ENCODE measurements around the gene FGFRL1.

The FGFRL1 gene

DNA sequence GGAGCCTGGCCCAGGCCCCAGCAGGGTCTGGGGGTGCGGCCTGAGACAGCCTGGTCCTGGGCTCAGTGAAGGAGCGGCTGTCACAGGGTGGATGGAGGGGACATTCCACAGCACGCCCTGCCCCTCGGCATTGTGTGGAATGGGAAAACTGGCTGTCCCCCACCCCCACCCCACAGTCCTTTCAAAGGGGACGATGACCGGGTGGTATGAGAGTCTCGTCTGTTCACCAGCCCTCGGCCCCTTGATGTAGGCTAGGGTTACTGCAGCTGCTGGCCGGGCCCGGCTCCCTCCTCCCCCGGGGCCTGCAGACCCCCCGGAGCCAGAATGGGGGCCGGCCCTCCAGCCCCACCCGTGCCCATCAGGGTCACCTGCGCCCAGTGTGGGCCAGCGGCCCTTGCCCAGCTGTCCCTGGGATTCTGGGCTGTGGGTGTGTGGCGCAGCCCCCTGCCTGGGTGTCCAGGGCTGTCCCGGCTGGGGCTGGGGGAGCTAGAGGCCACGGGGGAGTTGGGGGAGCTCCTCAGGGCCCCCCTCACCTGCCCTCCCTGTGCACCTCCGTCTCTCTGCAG lies 11.7 kb downstream of the FGFRL1 start:
- no peak for DNase-seq (ENCODE audit: low read depth)

DNA sequence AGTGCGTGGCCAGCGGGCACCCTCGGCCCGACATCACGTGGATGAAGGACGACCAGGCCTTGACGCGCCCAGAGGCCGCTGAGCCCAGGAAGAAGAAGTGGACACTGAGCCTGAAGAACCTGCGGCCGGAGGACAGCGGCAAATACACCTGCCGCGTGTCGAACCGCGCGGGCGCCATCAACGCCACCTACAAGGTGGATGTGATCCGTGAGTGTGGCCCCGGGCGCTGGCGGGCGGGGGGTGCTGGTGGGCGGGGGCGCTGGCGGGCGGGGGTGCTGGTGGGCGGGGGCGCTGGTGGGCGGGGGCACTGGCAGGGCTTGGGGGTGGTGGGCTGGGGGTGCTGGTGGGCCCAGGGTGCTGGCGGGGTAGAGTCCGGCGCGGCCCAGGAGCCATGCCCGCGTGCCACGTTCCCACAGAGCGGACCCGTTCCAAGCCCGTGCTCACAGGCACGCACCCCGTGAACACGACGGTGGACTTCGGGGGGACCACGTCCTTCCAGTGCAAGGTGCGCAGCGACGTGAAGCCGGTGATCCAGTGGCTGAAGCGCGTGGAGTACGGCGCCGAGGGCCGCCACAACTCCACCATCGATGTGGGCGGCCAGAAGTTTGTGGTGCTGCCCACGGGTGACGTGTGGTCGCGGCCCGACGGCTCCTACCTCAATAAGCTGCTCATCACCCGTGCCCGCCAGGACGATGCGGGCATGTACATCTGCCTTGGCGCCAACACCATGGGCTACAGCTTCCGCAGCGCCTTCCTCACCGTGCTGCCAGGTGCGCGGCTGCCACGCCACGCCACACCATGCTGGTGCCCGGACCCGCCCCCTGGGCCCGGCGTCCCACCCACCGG lies 12.7 kb downstream of the FGFRL1 start:
- DNase-seq (ENCODE audit: low read depth) = no peak

DNA sequence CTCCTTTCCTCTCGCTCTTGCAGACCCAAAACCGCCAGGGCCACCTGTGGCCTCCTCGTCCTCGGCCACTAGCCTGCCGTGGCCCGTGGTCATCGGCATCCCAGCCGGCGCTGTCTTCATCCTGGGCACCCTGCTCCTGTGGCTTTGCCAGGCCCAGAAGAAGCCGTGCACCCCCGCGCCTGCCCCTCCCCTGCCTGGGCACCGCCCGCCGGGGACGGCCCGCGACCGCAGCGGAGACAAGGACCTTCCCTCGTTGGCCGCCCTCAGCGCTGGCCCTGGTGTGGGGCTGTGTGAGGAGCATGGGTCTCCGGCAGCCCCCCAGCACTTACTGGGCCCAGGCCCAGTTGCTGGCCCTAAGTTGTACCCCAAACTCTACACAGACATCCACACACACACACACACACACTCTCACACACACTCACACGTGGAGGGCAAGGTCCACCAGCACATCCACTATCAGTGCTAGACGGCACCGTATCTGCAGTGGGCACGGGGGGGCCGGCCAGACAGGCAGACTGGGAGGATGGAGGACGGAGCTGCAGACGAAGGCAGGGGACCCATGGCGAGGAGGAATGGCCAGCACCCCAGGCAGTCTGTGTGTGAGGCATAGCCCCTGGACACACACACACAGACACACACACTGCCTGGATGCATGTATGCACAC lies 13.6 kb downstream of the FGFRL1 start:
- DNase-seq (ENCODE audit: low read depth) = no peak

DNA sequence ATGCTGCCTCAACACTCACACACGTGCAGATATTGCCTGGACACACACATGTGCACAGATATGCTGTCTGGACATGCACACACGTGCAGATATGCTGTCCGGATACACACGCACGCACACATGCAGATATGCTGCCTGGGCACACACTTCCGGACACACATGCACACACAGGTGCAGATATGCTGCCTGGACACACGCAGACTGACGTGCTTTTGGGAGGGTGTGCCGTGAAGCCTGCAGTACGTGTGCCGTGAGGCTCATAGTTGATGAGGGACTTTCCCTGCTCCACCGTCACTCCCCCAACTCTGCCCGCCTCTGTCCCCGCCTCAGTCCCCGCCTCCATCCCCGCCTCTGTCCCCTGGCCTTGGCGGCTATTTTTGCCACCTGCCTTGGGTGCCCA lies 14.7 kb downstream of the FGFRL1 start:
- no peak for DNase-seq (ENCODE audit: low read depth)

DNA sequence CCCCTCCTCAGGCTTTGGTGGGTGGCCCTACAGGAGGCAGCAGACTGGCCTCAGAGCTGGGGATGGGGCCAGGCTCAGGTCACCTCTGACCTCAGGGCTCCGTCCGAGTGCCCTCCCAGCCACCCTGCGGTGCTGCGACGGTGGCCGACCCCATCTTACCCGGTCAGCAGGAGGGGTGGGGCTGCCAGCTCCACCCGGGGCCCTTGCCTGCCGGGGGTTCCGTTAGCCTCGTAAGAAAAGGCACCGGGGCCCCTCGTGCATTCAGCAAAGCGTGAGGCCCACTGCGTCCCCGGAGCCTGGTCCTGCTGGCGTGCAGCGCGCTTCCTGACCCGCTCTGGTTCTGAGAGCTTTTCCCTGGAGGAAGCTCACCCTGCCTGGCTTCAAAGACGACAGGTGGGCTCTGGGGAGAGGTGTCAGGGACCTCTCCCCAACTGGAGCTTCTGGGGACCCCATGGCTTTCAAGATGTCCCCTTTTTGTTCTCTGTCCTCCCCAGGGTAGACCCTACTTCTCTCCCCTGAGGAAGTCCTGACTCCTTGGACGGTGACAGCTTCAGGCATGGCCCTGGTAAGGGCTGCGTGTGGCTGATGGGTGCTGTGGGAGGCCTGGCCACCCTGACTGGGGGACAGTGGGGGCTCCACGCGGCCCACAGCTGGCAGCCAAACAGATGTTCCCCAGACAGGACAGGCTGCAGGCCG lies 15.9 kb downstream of the FGFRL1 start:
- no peak for DNase-seq (ENCODE audit: low read depth)

DNA sequence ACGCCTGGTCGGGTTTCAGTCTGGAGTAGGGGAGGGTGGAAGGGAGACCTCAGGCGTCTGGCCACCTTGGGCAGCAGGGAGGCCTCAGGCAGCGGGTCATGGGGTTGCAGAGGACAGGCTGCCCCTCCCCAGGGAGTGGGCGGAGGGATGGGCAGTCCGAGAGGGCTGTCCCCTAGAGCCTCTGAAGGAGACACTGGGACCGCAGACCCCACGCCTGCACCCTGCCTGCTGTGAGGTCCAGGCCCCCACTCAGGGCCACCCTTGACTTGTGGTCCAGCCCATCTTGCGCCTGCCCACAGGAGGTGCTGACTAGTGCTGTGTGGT lies 16.5 kb downstream of the FGFRL1 start:
- no peak for DNase-seq (ENCODE audit: low read depth)

DNA sequence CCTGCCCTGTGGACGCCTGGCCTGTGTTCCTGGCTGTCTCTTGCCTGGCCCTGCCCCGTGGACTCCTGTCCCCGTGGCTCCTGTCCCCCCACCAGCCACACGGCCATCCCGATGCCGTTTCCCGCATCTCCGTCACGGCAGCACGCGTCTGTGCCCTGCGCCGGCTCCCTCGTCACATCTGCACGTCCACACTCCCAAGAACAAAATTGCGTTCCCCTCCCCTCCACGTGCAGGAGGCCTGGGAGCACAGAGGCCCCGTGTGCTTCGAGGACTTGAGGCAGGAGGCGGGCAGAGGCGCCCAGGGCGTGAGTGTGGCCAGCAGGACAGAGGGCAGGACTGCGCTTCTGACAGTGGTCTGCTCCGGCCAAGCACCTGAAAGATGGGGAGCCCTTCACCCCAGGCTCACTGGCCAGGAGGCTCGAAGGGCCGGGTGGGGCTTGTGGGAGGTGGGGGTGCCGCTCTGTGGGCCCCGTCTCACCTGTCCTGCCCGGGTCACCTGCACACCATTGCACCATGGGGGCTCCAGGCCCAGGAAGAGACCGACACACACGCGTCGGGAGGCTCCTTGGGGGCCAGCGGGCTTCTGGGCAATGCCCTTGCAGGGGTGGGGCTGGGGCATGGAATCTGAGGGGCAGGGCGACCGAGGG lies 17.3 kb downstream of the FGFRL1 start:
- no peak for DNase-seq (ENCODE audit: low read depth)

DNA sequence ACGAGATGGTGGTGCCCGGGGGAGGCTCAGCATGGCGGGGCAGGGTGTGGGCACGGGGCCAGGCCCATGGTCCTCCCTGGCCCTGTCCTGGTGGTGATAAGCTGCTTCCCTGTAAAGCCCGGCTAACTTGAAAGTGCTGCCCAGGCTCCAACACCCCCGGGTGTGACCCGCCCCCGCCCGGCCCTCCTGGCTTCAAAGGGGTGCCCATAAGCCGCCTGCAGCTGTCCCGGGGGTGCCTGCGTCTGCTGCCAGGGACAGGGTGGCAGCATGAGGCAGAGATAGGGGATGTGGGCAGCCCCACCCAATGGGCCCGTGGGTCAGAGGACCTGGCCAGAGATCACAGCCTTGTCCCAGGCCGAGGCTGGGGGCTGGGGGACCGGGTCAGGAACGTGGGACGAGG lies 18.1 kb downstream of the FGFRL1 start:
- no peak for DNase-seq (ENCODE audit: low read depth)

DNA sequence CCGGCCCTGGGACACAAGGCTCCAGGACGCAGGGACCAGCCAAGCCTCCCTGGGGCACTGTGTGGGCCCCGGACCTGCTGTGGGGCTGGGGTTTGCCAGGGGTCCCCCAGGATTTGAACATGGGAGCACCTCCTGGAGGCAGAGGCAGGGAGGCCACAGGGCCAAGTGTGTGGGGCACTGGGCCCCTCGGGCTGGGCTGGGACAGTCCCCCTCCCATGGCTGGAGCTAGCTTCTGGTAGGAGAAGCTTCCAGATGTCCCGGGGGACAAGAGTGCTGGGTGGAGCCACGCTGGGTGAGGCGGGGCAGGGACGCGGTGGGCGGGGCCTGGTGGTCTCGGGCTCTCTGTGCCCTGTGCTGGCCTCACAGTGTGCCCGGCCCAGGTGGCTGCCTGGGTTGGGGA lies 18.6 kb downstream of the FGFRL1 start:
- DNase-seq (ENCODE audit: low read depth) = no peak

DNA sequence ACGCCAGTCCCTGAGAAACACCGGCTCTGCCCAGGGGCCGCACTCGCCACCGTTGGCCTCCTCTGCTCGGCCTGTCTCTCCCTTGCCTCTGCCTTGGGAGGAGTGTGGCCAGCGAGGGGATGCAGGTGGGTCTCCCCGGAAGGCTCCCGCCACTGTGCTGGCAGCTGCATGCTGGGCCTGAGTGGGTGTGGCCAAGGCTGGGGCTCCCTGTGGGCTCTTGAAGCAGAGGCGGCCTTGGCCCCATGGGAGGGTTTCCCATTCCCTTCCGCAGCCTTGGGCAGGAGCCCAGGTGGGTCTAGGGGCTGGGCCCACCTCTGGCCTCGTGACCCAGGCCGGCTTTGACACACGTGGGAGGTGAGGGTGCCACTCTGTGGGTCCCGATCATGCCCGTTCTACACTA lies 19.1 kb downstream of the FGFRL1 start:
- DNase-seq (ENCODE audit: low read depth) = no peak

DNA sequence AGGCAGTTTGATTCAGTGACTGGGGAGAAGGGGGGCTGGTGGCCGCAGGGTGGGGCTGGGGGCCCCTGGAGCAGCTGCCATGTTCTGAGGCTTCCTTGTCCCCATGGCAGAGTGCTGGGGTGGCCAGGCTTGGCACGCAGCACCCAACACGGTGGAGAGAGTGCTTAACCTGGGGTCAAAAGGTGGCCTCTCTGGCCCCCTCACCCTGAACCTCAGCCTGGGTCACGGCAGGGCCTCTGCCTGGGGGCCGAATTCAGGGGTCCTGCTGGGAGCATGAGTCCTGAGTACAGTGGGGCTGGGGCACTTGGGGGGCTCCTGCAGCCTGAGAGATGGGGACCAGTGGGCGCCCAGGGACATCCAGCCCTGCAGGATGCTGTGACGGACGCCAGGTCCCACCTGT lies 19.9 kb downstream of the FGFRL1 start:
- no peak for DNase-seq (ENCODE audit: low read depth)

DNA sequence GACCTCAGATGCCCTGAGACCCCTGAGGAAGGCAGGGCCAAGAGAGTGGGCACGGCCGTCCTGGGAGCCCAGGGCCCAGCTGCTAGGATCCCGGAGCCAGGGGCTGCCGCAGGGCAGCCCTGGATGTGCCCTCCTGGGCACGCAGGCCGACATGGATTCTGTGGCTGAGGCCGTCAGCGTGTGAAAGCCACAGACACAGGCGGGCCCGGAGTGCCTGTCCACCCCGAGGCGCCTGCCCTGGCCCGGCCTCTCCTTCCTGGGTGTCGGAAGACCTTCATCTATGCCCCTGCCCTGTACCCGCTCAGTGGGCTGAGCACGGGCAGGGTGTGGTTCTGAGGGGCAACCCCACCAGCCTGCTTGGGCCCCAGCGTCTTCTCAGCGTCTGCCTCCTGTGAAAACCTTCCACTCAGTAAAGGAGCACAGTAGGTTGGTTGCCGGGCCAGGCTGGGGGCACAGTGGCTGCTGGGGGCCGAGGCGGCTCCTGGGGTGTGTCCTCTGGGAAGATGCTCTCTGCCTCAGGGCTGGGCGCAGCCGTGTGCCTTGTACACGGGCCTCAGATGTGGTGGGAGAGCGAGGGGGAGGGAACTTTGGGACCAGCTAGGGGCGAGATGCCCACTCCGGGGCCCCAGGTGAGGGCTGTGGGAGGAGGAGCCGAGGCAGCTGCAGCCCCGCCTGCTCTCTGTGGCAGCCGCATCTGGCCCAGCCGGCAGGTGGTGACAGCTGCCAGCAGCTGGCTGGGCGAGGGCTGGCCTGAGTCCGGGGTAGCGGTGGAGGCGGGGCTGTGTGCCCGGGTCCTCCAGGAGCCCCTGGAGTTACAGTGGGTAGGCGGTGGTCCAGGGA lies 20.8 kb downstream of the FGFRL1 start:
- DNase-seq (ENCODE audit: low read depth) = no peak

DNA sequence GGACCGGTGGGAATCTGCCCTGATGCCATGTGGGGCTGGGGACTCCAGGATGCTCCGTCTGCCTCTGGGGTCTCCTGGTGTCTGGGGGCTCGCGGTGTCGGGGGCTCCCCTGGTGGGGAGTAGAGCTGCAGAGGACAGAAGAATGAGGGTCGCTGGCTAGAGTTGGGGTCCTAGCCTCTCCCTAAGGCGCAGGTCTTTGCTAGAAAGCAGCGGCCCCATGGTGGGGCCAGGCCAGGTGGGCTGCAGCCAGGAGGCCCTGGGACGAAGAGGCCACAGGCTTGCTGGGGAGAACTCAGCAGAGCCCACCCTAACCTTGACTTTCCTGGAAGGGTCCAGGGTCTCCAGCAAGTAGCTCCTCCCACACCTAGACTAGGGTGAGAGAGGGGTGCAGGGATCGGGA lies 21.4 kb downstream of the FGFRL1 start:
- no peak for DNase-seq (ENCODE audit: low read depth)

DNA sequence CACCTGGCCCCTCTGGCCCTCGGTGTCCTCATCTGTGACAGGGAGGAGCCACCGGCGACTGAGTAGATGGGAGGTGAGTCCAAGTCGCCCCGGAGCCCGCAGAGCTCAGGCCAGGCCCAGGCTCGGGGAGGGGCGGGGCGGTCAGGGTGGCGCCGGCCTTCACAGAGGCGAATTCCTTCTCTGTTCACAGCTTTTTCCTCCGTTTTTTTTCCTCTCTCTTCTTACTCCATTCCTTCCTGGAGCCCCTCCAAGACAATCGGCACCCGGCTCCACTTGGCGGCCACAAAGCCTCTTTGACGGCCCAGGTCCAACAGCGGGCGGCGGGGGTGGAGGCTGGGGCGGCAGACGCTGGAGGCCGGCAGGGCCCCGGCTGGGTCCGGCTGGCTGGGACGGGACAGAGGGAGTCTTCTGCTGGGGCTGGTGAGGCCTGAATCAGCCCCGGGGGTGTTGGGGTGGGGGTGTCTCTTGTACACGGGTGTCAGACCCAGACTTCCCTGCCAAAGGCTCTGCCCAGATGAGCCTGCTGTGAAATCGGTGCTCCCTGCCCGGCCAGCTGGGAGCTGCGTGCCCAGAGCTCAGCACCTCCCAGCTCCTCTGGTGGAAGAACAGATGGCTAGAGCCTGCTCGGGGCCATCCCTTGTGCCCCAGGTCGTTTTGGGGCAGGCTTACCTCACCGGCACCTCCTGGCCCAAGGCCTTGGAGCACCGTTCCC lies 22.6 kb downstream of the FGFRL1 start:
- DNase-seq (ENCODE audit: low read depth) = no peak

DNA sequence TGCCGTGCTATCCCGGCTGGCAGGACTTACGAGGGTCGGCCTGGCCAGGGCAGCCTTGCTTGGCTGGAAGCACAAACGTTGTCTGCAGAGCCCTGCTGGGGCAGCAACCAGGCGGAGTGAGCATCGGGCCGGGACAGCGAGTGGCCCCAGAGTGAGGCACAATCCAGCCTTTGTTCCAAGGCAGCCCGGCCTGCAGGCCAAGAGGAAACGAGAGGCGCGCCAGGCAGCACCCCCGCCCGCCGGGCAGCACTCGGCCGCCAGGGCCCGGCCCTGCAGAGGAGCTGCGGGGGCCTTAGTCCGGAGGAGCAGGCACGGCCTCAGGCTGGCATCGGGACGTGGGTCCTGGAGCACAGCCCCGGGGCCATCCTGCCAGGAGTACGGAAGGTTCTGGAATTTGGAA lies 24.1 kb downstream of the FGFRL1 start:
- no peak for DNase-seq (ENCODE audit: low read depth)

DNA sequence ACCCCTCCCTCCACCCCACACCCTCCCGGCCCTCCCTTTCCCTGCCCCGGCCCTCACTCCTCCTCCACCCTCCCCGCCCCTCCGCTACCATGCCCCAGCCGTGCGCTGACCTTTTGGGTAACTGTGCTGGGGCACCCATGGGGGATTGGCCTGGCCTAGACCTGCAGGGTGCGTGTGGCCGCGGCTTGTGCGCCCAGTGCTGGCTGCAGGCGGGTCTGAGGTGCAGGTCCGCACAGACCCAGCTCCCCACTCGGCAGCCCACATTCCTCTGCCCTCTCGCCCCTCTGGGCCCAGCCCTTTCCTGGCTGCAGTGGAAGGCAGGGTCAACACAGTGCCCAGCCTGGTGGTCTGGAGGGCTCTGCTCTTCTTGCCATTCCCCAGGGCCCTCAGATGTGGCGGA lies 24.7 kb downstream of the FGFRL1 start:
- no peak for DNase-seq (ENCODE audit: low read depth)

DNA sequence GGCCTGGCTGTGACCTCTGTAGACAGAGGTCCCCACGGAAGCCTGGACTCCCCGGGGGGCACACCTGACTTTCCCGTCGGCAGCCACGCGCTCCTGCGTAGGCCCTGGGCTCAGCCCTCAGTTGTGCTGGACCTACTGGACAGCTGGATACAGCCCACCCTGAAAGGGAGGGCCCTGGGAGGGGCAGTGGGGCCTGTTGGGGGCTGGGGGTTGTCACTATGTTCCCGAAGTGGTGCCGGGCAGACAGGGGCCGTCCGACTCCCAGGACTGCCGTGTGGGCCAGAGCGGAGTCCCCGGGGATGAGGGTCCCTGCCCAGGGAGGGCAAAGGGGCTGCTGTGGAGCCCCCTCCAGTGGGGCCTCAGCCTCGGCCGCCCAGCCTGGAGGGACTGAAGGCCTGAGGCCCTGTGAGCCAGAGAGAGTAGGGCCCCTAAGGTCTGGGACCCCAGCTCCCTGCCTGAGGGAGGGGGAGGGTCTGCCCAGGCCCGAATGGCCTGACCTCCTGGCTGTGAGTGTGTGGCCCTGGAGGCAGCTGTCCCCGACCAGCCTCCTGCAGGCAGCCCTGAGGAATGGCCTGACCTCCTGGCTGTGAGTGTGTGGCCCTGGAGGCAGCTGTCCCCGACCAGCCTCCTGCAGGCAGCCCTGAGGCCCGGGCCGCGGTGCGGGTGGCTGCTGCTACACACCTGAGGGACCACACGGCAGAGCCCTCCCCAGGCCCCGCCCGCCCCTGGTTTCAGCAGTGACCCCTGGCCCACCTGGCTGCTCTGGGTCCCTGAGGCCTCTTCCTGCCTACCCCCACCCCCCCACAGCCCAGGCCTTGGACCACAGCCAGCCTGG lies 25.8 kb downstream of the FGFRL1 start:
- DNase-seq (ENCODE audit: low read depth) = no peak

DNA sequence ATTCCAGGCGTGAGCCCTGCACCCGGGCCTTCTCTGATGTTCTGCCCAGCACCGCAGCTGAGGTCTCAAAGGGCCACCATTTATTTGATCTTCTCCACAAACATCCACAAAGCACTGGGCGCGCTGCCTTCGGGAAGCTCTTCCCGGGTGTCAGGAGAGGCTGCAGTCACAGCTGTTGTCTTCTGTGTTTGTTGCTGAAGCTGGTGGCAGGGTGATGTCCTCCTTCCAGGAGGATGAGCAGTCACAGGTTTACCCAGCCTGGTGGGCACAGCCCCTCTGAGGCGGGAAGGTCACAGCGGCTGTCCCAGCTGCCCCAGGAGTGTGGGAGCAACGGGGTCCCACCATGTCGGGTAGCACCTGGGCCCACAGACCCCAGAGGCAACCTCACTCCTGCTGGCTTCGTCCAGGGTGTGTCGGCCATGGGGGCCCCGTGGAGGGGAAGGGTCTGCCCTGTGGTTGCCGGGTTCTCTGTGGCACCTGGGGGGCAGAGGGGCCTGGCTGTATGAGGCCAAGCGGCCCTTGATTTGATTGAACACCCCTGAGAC lies 27.6 kb downstream of the FGFRL1 start:
- no peak for DNase-seq (ENCODE audit: low read depth)

DNA sequence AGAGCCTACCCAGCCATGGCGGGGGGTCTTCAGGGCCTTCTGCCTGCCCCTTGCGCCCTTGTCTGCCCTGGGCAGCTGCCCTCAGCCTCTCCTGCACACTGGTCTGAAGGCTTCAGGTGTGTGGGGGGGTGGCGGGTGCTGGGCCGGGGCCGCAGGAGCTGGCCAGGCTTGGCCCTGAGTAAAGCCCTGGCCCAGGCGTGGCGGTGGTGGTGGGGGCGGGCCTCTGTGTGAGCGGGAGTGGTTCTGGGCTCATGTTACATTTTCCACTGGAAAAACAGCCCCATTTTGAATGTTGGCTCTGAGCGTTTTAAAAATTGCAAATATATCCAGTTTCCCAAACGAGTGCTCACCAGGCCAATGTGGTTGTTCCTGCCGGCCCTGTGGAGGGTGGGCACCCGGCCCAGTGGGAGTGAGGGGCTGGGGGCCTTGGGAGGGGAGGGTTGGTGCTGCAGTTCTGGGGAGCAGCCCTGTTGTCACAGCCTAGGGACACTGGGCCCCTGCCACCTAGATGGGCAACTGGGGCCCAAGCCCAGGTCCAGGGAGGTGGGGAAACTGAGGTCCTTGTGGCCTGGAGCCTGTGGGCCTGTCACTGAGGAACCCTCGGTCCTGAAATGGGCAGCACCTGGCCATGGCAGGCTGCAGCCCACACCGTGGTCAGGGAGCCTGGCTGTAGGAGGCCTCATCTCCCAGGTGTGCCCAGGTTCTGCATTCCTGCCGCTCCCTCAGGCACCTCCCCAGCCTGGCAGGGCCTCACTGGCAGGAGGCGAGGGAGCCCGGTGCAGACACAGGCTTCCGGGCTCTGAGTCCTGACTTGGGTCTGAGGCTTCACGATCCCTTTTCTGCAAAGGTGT lies 28.3 kb downstream of the FGFRL1 start:
- no peak for DNase-seq (ENCODE audit: low read depth)

Measured in T-helper 22 cell (primary cell).